Muscle layer of duodenum (tissue), 2 donors: ENCODE results near the gene RACK1.

Source experiments
- H3K27ac ChIP-seq: one replicate; pipeline ENCODE4 v1.7.0; 2013; ENCODE audit warnings: mild to moderate bottlenecking, low read length
- H3K27me3 ChIP-seq: one replicate; pipeline ENCODE4 v1.7.0; 2013; ENCODE audit warnings: low read depth, mild to moderate bottlenecking, control low read depth, low read length
- H3K36me3 ChIP-seq, 2 donors: one replicate each; pipeline ENCODE4 v1.7.0; 2013; ENCODE audit warnings: low read length in 2 of 2, control low read depth in 1 of 2, mild to moderate bottlenecking in 1 of 2; ENCODE audit not compliant: insufficient read depth in 2 of 2, control insufficient read depth in 1 of 2
- H3K4me1 ChIP-seq, 2 donors: one replicate each; pipeline ENCODE4 v1.7.0; 2013; ENCODE audit warnings: low read length in 2 of 2, mild to moderate bottlenecking in 2 of 2, control low read depth in 1 of 2, moderate library complexity in 1 of 2; ENCODE audit not compliant: insufficient read depth in 2 of 2, control insufficient read depth in 1 of 2
- H3K4me3 ChIP-seq, 2 donors: one replicate each; pipeline ENCODE4 v1.7.0; 2013; ENCODE audit warnings: low read length in 2 of 2, low read depth in 1 of 2, mild to moderate bottlenecking in 1 of 2
- H3K9me3 ChIP-seq, 2 donors: one replicate each; pipeline ENCODE4 v1.7.0; 2013; ENCODE audit warnings: low read length in 2 of 2, control low read depth in 1 of 2, mild to moderate bottlenecking in 1 of 2; ENCODE audit not compliant: control insufficient read depth in 1 of 2
- donor health status: healthy.

RACK1 gene

DNA sequence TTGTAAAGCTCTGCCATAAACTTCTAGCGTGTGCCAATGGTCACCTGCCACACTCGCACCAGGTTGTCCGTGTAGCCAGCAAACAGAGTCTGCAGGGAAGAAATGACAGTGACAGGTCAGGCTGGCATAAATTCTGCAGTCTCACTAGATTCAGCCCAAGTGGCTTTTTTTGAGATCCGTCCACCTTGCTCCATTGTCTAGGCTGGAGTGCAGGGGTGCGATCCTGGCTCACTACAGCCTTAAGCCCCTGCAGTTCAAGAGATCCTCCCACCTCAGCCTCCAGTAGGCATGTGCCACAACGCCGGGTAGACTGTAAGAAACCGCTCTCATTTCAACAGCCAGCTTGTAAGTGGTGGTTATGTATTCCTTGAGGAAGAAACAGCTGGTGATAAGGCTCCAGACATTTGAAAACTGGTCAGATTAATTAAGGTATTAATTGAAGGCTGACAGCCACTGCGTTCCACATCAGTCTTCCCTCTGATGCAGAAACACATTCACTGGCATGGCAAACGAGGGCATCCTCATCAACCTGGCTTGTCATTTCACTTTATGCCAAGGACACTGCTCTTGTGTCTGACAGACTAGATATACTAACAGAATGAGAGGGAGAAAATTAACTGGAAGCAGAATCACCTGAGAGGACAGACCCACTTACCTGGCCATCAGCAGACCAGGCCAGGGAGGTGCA, 6.6 kb downstream of the RACK1 start:
- Histone ChIP-seq H3K9me3 (no peaks in the 10 kb centered on the region), H3K36me3 (peaks cover 66 to 91% of the 10 kb centered on the region in 2 donors), H3K4me3 (no peak overlapping the region), H3K4me1 (peaks cover 6 to 10% of the 10 kb centered on the region in 2 donors), H3K27me3 (no peaks in the 10 kb centered on the region), H3K27ac (no peak overlapping the region)

GRCh38 chr5:181236471-181236870, 7.2 kb downstream of the RACK1 start:
- Histone ChIP-seq H3K4me1 (peaks cover 0 to 4% of the 10 kb centered on the region in 2 donors), H3K27me3 (no peaks in the 10 kb centered on the region), H3K4me3 (no peak overlapping the region), H3K36me3 (peaks cover 65 to 90% of the 10 kb centered on the region in 2 donors), H3K9me3 (no peaks in the 10 kb centered on the region), H3K27ac (no peak overlapping the region)

DNA sequence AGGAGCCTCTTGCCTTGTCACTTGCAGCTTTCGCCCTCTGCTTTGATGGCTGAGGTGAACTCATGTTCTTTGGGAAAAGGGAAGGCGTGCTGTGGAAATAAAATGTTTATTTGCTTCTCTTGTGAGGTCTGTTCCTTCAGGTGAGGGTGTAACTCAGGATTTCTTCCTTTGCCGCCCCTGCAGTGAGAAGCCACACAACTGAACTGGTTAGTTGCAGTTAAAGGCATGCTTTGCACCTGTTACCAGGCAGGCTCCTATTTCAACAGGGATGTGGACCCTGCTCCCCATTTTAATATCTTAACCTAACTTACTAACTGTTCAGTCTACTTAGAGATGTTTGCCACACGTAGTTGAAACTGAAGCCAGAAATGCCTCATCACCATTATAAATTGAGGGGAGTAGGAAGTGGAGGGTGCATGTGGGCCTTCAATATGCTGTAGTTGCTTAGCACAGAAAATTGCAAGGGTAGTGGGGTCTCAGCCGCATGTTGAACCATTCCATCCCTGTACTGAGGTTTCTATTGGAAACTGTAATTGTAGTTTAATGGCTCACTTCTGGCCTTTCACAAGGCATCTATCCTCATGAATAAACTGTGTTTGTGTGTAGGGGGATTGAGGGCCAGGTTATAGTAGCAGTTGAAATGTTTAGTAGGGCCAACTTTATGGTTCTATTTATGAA, 7.9 kb downstream of the RACK1 start:
- peaks cover 68 to 93% of the 10 kb centered on the region in 2 donors for H3K36me3 ChIP-seq
- no peaks in the 10 kb centered on the region for H3K4me1 ChIP-seq
- no peak overlapping the region for H3K27ac ChIP-seq
- H3K4me3 ChIP-seq = no peak overlapping the region
- no peaks in the 10 kb centered on the region for H3K9me3 ChIP-seq
- no peaks in the 10 kb centered on the region for H3K27me3 ChIP-seq

- H3K9me3 ChIP-seq = no peaks in the 10 kb centered on the region
- no peak overlapping the region for H3K27ac ChIP-seq
- H3K36me3 ChIP-seq = peaks cover 72 to 93% of the 10 kb centered on the region in 2 donors
- H3K4me3 ChIP-seq = no peak overlapping the region
- H3K4me1 ChIP-seq = no peaks in the 10 kb centered on the region
- no peaks in the 10 kb centered on the region for H3K27me3 ChIP-seq
These were observed 8.4 kb downstream of the RACK1 start for GRCh38 chr5:181235323-181235688.

GRCh38 chr5:181234455-181235306, 9.0 kb downstream of the RACK1 start:
- H3K27ac ChIP-seq = no peak overlapping the region
- H3K9me3 ChIP-seq = no peaks in the 10 kb centered on the region
- peaks cover 71 to 87% of the 10 kb centered on the region in 2 donors for H3K36me3 ChIP-seq
- H3K4me1 ChIP-seq = no peaks in the 10 kb centered on the region
- no peaks in the 10 kb centered on the region for H3K27me3 ChIP-seq
- H3K4me3 ChIP-seq = no peak overlapping the region

- H3K4me3 ChIP-seq = no peak overlapping the region
- no peak overlapping the region for H3K27ac ChIP-seq
- H3K4me1 ChIP-seq = no peaks in the 10 kb centered on the region
- H3K36me3 ChIP-seq = peaks cover 68 to 79% of the 10 kb centered on the region in 2 donors
- no peaks in the 10 kb centered on the region for H3K9me3 ChIP-seq
- H3K27me3 ChIP-seq = no peaks in the 10 kb centered on the region
These were observed 9.8 kb downstream of the RACK1 start for GRCh38 chr5:181233801-181234454.

DNA sequence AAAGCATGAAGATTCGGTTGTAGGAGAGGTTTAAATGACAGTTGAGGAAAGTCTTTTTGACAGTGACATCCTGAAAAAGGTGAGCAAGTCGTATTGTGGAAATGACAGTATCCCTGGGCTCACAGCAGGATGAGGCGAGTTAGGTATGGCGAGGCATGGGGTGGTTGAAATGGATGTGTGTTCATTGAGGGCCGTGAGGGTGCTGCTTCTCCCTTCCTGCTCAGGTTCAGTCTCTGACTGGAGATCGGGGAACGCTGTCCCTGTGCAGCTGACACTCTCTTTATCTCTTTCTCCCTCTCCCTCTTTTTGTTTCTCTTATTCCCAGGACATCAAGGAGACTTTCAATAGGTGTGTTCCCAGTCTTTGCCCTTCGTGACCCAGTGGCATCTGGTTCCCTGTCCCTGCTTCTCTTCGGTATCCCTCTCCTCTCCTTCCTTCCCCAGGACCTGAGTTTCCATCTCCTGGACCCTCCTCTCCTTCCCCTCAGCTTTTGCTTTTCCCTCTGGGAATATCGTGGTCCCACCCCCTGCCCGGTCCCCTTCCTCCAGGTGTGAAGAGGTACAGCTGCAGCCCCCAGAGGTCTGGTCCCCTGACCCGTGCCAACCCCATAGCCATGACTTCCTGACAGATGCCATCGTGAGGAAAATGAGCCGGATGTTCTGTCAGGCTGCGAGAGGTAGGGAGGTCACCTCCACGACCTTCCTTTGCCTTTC, 10.5 kb downstream of the RACK1 start:
- Histone ChIP-seq H3K27ac (no peak overlapping the region), H3K9me3 (no peaks in the 10 kb centered on the region)

DNA sequence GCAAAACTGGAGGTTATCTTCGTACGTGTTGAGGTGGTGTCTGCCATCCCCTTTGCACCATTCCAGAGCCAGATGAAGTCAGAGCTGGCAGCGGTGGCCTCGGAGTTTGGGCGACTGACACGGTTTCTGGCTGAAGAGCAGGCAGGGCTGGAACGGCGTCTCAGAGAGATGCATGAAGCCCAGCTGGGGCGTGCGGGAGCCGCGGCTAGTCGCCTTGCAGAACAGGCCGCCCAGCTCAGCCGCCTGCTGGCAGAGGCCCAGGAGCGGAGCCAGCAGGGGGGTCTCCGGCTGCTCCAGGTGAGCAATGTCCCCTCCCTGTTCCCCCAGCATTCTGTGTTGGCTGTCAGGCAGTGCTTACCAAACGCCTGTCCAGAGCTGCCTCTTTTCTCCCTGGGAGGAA, 11.1 kb downstream of the RACK1 start:
- Histone ChIP-seq H3K9me3 (no peaks in the 10 kb centered on the region), H3K4me3 (no peak overlapping the region), H3K27ac (no peak overlapping the region), H3K27me3 (no peaks in the 10 kb centered on the region), H3K36me3 (peaks cover 56 to 66% of the 10 kb centered on the region in 2 donors), H3K4me1 (no peaks in the 10 kb centered on the region)

More for the DNA sequence above, 10.5 kb downstream of the RACK1 start:
- no peaks in the 10 kb centered on the region for H3K4me1 ChIP-seq
- H3K27me3 ChIP-seq = no peaks in the 10 kb centered on the region
- H3K4me3 ChIP-seq = no peak overlapping the region
- peaks cover 63 to 72% of the 10 kb centered on the region in 2 donors for H3K36me3 ChIP-seq

DNA sequence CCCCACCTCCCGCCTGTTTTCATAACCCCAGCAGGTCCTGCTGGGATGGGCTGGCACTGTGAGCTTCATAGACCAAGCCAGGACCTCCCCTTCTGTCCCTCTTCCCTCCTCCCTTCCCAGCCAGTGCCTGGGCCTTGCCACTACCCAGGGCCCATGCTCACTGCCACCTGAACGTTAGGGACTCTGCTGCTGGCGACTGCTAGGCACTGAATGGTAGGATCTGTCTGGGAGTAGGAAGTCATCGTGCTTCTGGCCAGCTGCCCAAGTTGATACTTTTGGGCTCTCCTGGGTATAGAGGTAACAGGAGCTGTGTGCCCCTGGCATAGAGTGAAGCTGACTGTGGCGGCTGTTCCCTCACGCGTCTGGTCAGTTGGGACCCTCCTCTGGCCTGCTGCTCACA, 12.3 kb downstream of the RACK1 start:
- no peak overlapping the region for H3K27ac ChIP-seq
- H3K4me1 ChIP-seq = no peaks in the 10 kb centered on the region
- H3K27me3 ChIP-seq = no peaks in the 10 kb centered on the region
- peaks cover 45 to 54% of the 10 kb centered on the region in 2 donors for H3K36me3 ChIP-seq
- H3K4me3 ChIP-seq = no peak overlapping the region
- no peaks in the 10 kb centered on the region for H3K9me3 ChIP-seq

GRCh38 chr5:181230551-181230950, 13.2 kb downstream of the RACK1 start:
- peaks cover 36 to 45% of the 10 kb centered on the region in 2 donors for H3K36me3 ChIP-seq
- H3K4me3 ChIP-seq = no peak overlapping the region
- no peak overlapping the region for H3K27ac ChIP-seq
- H3K9me3 ChIP-seq = no peaks in the 10 kb centered on the region
- no peaks in the 10 kb centered on the region for H3K27me3 ChIP-seq
- H3K4me1 ChIP-seq = peaks cover 0 to 2% of the 10 kb centered on the region in 2 donors
